ENCODE data around the gene ADARB1. TPM values are rescaled to one million over a fixed set of nuclear protein-coding genes. Genes with fewer than 3 reads are reported as not detected.

ADARB1 gene
- total and polyA plus RNA-seq, 2 experiments from 2014 or later = 4.8 to 14.8 TPM

DNA sequence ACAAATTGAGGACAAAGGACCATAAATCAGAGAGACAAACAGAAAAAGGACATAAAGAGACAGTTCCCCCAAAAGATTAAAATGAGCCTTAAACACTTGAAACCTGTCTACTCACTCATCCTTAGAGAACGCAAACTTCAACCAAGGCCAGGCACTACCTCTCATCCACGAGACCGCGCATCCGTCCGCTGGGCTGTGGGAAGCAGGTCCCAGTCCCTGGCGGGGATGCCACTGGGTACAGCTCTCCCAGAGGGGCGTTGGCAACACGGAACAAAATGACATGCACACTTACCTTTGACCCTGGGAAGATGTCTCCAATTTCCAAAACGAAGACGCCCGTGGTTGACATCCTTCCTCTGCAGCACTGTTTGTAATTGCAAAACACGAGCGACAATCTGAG is 16.5 kb upstream of the ADARB1 start (continued):
- TF ChIP-seq REST (IDR thresholded peaks at IDR 0.05; ENCODE audit: unreplicated experiment) = no peak
- TF ChIP-seq CREB1 (CRISPR knock-in tag; IDR thresholded peaks at IDR 0.05; ENCODE audit: low read depth) = no peak

GRCh38 chr21:45059121-45059520 is 15.3 kb upstream of the ADARB1 start:
- Histone ChIP-seq H3K4me3 (no peak overlapping the region), H3K4me1 (ENCODE audit: insufficient read depth) (peaks cover 6% of the 10 kb centered on the region; the same call in 1 of the 2 replicates), H2AFZ (no peak overlapping the region), H3K79me2 (replicated peaks; ENCODE audit: insufficient read depth) (no peaks in the 10 kb centered on the region), H3K27ac (ENCODE audit: low read depth) (no peak overlapping the region), H3K4me2 (no peak overlapping the region), H4K20me1 (replicated peaks; ENCODE audit: insufficient read depth) (no peaks in the 10 kb centered on the region), H3K27me3 (ENCODE audit: insufficient read depth) (no peaks in the 10 kb centered on the region), H3F3A (replicated peaks; ENCODE audit: low read depth) (no peaks in the 10 kb centered on the region), H3K36me3 (ENCODE audit: insufficient read depth) (no peaks in the 10 kb centered on the region), H3K9me2 (ENCODE audit: insufficient read depth) (no peaks in the 10 kb centered on the region)
- H3K27me3 Mint-ChIP-seq (ENCODE audit: insufficient read depth, low read depth, poor library complexity) = peaks cover 6% of the 10 kb centered on the region
- H3K36me3 Mint-ChIP-seq (ENCODE audit: low read depth) = no peaks in the 10 kb centered on the region
- no peak for DNase-seq (ENCODE audit: low spot score)
- no peaks in the 10 kb centered on the region for H3K9me3 Mint-ChIP-seq
- ATAC-seq = no peak
- H3K4me1 Mint-ChIP-seq = peaks cover 12% of the 10 kb centered on the region
- H3K4me3 Mint-ChIP-seq = no peak overlapping the region
- H3K27ac Mint-ChIP-seq = no peak overlapping the region
- TF ChIP-seq, protein P1, sequence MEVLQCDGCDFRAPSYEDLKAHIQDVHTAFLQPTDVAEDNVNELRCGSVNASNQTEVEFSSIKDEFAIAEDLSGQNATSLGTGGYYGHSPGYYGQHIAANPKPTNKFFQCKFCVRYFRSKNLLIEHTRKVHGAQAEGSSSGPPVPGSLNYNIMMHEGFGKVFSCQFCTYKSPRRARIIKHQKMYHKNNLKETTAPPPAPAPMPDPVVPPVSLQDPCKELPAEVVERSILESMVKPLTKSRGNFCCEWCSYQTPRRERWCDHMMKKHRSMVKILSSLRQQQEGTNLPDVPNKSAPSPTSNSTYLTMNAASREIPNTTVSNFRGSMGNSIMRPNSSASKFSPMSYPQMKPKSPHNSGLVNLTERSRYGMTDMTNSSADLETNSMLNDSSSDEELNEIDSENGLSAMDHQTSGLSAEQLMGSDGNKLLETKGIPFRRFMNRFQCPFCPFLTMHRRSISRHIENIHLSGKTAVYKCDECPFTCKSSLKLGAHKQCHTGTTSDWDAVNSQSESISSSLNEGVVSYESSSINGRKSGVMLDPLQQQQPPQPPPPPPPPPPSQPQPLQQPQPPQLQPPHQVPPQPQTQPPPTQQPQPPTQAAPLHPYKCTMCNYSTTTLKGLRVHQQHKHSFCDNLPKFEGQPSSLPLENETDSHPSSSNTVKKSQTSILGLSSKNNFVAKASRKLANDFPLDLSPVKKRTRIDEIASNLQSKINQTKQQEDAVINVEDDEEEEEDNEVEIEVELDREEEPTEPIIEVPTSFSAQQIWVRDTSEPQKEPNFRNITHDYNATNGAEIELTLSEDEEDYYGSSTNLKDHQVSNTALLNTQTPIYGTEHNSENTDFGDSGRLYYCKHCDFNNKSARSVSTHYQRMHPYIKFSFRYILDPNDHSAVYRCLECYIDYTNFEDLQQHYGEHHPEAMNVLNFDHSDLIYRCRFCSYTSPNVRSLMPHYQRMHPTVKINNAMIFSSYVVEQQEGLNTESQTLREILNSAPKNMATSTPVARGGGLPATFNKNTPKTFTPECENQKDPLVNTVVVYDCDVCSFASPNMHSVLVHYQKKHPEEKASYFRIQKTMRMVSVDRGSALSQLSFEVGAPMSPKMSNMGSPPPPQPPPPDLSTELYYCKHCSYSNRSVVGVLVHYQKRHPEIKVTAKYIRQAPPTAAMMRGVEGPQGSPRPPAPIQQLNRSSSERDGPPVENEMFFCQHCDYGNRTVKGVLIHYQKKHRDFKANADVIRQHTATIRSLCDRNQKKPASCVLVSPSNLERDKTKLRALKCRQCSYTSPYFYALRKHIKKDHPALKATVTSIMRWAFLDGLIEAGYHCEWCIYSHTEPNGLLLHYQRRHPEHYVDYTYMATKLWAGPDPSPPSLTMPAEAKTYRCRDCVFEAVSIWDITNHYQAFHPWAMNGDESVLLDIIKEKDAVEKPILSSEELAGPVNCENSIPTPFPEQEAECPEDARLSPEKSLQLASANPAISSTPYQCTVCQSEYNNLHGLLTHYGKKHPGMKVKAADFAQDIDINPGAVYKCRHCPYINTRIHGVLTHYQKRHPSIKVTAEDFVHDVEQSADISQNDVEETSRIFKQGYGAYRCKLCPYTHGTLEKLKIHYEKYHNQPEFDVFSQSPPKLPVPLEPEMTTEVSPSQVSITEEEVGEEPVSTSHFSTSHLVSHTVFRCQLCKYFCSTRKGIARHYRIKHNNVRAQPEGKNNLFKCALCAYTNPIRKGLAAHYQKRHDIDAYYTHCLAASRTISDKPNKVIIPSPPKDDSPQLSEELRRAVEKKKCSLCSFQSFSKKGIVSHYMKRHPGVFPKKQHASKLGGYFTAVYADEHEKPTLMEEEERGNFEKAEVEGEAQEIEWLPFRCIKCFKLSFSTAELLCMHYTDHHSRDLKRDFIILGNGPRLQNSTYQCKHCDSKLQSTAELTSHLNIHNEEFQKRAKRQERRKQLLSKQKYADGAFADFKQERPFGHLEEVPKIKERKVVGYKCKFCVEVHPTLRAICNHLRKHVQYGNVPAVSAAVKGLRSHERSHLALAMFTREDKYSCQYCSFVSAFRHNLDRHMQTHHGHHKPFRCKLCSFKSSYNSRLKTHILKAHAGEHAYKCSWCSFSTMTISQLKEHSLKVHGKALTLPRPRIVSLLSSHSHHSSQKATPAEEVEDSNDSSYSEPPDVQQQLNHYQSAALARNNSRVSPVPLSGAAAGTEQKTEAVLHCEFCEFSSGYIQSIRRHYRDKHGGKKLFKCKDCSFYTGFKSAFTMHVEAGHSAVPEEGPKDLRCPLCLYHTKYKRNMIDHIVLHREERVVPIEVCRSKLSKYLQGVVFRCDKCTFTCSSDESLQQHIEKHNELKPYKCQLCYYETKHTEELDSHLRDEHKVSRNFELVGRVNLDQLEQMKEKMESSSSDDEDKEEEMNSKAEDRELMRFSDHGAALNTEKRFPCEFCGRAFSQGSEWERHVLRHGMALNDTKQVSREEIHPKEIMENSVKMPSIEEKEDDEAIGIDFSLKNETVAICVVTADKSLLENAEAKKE (CRISPR knock-in tag; IDR thresholded peaks at IDR 0.05) = no peak
- no peak for TF ChIP-seq EZH2phosphoT487 (IDR thresholded peaks at IDR 0.05; ENCODE audit: unreplicated experiment)
- no peak for TF ChIP-seq ZNF331 (CRISPR knock-in tag; IDR thresholded peaks at IDR 0.05; ENCODE audit: low read depth)
- TF ChIP-seq CTCF (conservative IDR thresholded peaks at IDR 0.05; ENCODE audit: low read depth in 2 of 2) = no peak
- TF ChIP-seq ZNF114 (CRISPR knock-in tag; IDR thresholded peaks at IDR 0.05) = no peak
- no peak for TF ChIP-seq EZH2 (IDR thresholded peaks at IDR 0.05; ENCODE audit: low read depth, unreplicated experiment)
- TF ChIP-seq STAT1 (IDR thresholded peaks at IDR 0.05; ENCODE audit: unreplicated experiment) = no peak
- no peak for TF ChIP-seq JUNB (IDR thresholded peaks at IDR 0.05; ENCODE audit: unreplicated experiment)
- no peak for TF ChIP-seq CREB1 (CRISPR knock-in tag; IDR thresholded peaks at IDR 0.05; ENCODE audit: low read depth)
- no peak for TF ChIP-seq POLR2AphosphoS5 (IDR thresholded peaks at IDR 0.05; ENCODE audit: low read depth)
- no peak for TF ChIP-seq NANOG (IDR thresholded peaks at IDR 0.05; ENCODE audit: borderline replicate concordance)
